ENCODE results near the gene IGLL5.
A peak's percentile ranks its signal among the peaks of the same experiment; 100 is the strongest.

Gene IGLL5

GRCh38 chr22:22928666-22929380 is 41.2 kb downstream of the IGLL5 start:
- peak; percentile 96 for DNase-seq

GRCh38 chr22:22929381-22930221 is 42.0 kb downstream of the IGLL5 start:
- peak; percentile 35 for DNase-seq

GRCh38 chr22:22930222-22930497 is 42.5 kb downstream of the IGLL5 start:
- no peak for DNase-seq

DNA sequence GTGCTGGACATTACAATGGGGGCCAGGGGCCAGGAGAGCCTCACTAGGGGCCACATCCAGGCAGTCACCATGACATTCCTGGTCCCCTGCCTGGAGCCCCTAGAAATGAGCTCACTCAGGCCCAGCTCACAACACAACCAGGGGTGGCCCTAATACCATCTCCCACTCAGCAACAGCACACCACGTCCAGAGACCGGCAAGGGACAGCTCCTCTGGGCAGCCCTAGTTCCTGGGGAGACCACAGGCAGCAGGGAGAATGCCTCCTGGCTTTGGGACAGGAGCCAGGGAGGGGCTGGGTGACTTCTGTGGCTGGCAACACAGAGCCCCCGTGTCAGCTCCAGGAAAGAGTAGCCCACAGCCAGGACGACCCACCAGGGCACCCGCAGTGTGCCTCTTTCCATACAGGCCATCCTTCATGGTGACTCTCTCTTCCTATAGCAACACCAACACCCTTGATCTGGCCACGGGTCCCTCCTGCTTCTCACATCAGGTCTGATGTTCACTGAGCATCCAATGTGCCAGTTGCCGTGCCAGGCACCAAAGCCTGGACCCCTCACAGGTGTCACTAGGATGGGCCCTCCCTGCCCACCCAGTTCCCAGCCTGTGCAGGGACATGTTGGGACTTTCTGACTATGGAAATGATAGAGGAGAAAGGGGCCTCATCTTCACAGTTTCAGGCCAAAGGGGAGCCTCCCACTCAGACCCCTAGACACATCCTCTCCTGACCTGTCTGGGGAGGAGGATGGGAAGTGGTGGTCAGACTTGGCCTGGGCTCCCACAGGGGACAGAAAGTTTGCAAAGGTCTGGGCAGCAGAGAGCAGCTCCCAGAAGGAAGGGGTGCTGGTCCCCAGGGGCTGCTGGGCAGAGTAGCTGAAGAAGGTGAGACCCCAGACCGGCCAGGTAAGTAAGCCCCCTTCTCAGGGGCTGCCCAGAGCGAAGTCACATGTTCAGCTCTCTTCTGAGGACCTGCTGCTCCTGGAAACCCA is 43.2 kb downstream of the IGLL5 start:
- no peak for DNase-seq

GRCh38 chr22:22931557-22932270 is 44.1 kb downstream of the IGLL5 start:
- DNase-seq: peak; percentile 32

DNA sequence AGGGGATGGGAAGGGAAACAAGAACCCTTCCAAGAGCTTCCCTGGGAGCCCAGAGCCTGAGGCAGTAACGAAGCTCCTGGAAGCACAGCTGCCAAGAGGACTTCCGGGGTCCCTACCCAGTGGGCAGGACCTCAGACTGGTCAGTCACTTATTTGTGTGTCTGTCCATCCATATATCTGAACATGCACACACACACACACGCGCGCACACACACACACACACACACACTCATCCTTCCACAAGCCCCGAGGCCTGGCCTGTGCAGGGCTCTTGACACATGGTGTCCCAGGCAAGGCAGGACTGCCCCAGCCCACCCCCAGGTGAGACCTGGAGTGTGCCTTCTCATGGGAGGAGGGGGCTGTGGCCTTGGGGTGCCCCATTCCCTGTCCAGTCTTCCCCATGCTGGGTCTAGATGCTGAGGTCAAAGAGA is 44.9 kb downstream of the IGLL5 start:
- no peak for DNase-seq

- DNase-seq: no peak
Observed at GRCh38 chr22:22933100-22933806, 45.6 kb downstream of the IGLL5 start.

DNA sequence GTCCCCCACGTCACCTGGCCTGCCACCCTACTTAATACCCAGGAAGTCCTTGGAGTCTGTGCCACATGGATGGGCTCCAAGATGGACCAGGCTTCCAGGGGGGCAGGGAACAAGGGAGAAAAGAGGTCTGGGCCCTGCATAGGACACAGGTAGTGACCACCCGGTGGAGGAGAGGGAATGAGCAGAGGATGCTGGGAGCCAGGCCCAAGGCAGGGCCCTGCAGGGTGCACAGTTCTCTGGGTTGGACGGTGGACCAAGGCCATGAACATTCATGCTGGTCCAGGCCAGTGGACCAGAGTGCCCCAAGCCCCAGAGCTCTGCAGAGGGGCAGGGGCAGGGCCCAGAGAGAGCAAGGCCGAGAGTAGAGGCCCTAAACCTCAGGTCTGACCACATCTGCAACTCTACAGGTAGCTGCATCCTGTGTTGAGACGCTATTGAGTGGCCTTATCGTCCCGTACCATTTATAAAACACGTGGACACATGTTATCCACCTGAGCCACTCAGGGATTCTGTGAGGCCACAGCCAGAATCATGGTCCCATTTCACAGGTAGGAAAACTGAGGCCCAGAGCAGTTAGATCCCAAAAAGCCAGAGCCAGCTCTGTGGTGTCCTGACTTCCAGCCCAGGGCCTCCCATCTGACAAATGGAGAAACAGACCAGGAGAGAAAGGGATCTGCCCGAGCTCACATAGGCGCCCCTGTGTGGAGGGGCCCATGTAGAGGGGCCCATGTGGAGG is 46.4 kb downstream of the IGLL5 start:
- no peak for DNase-seq

- no peak for DNase-seq
Observed at GRCh38 chr22:22934543-22935055, 47.0 kb downstream of the IGLL5 start.

DNA sequence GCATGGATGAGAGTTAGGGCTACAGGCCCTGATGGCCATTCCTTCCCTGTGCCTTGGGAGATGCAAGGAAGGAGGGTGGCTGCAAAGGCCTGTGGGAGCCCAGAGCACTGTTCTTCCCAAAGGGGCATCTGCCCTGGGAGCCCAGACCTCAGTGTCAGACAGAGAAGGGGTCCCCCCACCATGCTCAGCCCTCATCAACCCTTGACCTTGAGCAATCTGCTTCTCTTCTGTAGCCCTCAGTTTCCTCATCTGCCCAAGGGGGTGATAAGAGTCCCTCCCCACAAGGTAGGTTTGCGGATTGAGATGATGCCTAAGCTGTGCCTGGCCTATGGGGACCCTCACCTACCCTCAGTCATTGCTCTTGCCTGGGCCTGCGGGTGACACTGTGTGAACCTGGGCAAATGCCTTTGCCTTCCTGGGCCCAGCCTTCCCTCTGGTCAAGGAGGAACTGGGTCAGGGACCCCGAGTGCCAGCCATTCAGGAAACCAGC is 47.5 kb downstream of the IGLL5 start:
- no peak for DNase-seq

GRCh38 chr22:22935546-22936157 is 48.0 kb downstream of the IGLL5 start:
- DNase-seq: peak; percentile 88

- DNase-seq: no peak
Observed at GRCh38 chr22:22936180-22936914, 48.7 kb downstream of the IGLL5 start.

GRCh38 chr22:22936915-22937656 is 49.5 kb downstream of the IGLL5 start:
- DNase-seq: no peak

DNA sequence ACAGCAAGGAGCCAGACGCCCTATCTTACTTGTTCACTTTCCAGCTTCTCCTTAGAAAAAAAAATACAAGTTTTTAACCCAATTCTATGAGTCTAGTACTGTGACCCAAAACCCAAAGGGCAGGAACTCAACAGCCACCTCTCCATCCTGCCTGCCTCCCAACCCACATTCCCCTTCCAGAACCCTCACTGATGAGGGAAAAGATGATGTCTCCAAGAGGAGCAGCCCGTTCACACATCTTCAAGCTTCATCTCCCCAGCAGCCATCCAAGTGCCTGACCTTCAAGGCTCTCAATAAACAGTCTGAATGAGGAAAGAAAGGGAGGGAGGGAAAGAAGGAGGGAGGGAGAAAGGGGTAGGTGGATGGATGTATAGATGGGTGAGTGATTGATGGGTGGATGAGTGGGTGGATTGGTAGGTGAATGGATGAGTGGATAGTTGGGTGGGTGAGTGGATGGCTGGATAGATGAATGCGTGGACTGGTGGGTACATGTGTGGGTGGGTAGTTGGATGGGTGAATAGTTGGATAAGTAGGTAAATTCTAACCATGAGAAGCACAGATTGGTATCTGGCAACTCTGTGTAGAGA is 50.4 kb downstream of the IGLL5 start:
- no peak for DNase-seq

GRCh38 chr22:22938672-22939587 is 51.3 kb downstream of the IGLL5 start:
- no peak for DNase-seq

GRCh38 chr22:22939588-22940368 is 52.2 kb downstream of the IGLL5 start:
- DNase-seq: peak; percentile 24

All from CD4-positive, alpha-beta T cell treated with Interferon gamma for 1 hour (primary cell).